Umbilical cord (tissue), 2 donors: ENCODE results near the gene LARGE1. TPM values are rescaled to one million over a fixed set of nuclear protein-coding genes. Genes with fewer than 3 reads are reported as not detected.
A peak's percentile ranks its signal among the peaks of the same experiment; 100 is the strongest.

Source experiments
- DNase-seq: peaks from one replicate; pipeline ENCODE4 v3.0.0-alpha.2; 2015; ENCODE audit warnings: low spot score
- total RNA-seq: library from RNA; depleted of rRNA; stranded (reverse); fragments of >200 nt; gene quantifications from one replicate; pipeline ENCODE4 v1.2.3, GENCODE V29; 2014; ENCODE audit warnings: low replicate concordance; ENCODE audit not compliant: insufficient read depth

LARGE1 gene
- total RNA-seq, 1 donor from 2014 or later: 32.5 TPM

DNA sequence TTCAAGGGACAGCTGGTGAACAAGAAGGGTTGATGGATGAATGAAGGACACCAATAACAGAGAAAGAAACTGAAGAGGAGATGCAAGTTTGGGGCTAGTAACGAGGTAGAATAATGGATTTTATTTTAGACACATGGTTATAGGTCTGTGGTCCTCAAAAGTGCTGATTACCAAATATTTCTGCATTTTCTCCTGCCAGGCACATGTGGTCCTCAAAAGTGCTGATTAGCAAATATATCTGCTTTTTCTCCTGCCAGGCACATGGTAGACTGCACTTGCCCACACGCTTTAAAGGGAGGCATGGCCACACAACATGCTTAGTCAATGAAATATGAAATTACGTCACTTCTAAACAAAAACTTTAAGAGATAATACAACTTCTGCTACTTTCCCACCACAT, 489.0 kb downstream of the LARGE1 start:
- no peak for DNase-seq

DNA sequence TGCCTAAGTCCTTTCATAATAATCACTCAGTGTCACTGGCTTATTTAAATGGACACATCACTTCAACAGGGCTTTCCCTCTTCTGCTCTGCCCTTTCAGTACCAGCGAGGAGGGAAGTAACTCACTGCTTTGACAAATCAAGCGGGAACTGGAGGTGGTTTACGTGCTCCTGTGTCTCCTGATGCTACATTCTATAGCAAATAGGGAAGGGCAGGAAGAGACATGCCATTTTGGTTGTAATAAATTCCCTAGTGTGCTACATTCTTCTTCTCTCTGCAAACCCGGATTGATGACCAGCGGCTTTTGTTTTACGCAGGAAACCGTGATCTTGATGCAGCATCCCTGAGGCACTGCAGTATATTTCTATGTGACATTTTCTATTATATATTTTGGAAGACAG, 491.0 kb downstream of the LARGE1 start:
- DNase-seq: peak; percentile 32

DNA sequence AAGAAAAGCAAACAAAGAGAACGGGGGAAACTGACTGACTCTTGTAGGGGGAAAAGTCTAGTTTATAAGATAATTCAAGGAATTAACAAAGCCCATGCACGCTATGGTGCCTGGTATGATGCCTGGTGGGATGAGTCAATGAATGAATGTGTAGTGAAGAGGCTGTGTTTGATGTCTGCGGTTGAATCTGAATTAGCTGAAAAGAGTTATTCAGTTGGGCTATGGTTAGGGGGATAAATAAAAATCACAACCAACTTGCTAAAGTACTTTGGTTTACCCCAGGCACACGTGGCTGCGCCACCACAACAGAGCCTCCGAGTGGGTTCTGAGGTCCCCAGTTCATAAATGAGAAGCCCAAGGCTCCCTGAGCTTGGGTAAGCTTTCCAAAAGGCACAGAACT, 492.8 kb downstream of the LARGE1 start:
- no peak for DNase-seq

DNA sequence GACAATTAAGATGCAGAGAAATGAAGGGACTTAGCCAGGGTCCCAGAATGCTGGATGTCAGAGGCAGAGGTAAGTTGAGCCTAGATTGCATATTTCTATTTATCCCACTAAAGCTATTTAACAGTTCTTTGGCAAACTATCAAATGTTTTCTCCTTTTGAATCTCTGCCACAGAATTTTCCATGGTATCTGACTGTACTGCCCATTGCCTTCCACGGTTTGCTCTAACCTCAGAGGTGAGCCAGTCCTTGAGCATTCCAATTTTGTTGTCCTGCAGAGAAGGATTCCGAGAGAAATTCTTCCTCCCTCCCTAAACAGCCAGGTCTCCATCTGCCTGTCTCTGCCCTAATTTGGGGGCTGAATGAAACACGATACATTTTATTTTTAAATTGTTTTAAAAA, 493.8 kb downstream of the LARGE1 start:
- peak; percentile 12 for DNase-seq

DNA sequence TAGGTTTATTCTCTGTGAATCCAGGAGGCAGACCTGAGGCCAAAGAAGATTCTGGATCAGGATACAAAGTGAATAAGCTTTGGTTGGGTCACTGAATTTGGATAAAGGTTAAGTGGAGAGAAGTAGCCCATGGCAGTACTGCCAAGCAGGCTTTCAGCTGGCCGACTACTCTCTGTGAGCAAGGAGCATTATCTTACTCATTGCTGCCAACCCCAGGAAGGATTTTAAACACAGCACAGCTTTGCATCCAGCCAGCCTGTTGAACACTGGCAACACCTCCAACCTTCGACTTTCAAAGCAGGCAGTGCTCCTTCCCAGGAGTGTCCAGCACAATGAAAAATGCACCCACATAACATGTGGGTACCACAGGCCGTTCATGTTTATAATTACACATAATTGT, 498.4 kb downstream of the LARGE1 start:
- no peak for DNase-seq

DNA sequence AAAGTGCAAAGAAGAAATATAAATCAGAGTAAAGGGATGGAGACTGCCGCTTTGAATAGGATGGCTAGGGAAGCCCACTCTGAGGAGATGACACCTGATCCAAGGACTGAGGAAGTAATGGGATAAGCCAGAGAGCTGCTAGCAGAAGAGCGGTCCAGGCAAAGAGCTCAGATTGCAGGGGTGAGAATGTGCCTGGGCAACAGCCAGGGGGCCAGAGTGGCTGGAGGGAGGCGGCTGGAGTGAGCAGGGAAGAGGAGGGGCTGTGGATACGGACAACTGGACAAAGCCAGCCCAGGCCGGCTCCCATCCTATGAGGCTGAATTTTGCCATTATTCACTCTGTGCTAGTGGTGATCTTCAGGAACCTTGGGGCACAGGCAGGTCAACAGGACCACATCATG, 501.8 kb downstream of the LARGE1 start:
- DNase-seq: no peak

DNA sequence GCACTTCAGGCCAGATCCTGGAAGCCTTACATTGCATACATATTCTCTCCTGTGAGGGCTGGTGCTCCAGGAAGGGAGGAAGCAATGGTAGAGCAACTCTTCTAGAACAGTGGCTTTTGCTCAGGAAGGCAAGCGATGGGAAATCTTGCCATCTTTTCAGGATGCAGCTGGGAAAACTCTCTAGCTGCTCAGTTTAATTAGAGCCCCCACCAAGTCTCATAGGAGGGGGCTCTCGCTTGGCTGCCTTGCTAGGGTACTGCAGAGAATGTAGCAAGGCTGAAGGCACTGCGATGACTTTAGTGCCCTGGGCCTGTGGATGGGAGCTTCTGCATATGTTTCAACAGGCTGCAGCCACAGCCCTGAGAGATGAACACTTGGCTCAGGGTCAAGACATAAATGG, 504.9 kb downstream of the LARGE1 start:
- no peak for DNase-seq

DNA sequence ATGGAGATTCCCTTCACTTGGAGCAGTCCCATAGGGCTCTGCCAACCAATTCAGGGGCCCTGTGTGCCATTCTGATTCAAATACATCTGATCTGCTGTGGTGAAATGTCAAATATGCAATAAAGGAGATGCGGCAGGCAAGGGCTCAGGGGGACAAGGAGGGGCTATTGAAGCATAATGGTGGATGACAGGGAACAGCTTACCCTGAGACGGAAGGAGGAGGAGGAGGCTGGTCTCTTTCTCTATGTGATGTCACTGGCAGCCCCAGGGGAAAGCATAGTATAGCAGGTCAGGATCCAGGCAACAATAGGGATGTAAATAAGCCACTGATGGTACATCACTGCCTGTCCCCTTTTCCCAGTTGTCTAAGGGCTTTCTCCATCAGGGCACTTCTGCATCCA, 511.2 kb downstream of the LARGE1 start:
- DNase-seq: no peak

DNA sequence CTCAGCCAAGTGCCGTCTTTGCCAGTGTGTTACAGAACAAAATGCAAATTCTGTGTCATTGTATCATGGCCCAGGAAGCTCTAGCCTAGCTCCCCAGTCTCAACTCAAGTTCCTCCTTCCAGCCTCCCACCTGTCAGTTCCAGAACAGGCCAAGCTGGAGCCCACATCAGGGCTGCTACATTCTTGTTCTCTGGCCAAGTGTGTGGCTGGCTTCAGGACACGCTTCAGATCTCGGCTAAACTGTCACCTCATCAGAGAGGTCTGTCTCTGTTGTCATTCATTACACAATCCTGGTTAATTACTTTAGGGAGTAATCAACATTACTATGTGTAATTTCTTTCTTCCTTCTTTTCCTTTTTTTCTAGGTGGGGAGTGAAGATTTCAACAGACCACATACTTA, 515.1 kb downstream of the LARGE1 start:
- no peak for DNase-seq

DNA sequence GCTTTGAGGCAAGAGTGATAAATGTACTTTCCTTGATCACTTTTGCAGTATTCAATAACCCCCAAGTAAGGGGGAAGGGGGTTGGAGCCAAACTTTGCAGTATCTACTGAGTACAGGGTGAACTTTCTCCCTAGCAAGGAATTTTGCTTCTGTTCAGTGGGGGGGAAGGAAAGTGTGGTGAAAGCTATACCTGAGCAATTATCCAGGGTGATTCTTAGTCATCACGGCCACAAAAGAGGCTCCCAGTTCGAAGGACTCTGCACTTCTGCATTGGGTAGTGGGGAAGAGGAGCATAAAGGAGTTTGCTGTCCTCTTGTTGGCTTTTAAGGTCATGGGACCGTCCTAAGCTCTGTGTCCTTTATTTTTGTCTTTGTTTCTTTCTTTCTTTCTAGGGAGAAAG, 515.6 kb downstream of the LARGE1 start:
- no peak for DNase-seq

DNA sequence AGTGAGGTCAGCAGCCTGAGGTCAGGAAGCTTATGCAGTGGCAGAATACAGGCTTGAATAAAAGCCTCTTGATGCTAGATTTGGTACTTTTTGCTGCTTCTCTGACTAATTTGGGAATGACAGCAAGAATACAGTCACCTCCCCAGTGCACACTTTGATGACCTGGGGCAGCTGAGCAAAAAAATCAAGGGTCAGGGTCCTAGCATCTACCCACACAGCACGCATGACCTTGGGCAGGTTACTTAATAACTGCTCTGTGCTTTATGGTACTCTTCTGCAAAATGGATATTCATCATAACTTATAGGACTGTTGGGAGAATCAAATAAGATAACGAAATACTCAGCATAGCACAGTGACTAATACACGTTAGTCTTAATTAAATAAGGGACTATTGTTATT, 518.0 kb downstream of the LARGE1 start:
- DNase-seq: no peak

DNA sequence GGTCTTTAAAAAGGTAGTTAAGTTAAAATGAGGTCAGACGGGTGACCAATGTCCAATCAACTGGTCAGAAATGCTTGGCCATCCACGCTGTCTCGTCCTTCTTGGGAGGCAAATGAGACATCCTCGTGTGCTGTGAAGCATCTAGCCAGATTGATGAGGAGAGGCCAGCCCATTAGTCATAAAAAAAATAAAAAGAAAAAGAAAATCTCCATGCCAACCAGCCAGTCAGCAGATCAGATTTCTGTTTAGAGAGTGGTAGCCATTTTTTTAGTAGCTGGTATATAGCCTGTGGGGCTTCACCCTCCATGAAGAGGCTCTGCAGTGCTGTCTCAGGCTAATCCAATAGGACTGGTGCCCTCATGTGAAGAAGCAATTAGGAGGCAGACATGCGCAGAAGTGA, 519.0 kb downstream of the LARGE1 start:
- no peak for DNase-seq

DNA sequence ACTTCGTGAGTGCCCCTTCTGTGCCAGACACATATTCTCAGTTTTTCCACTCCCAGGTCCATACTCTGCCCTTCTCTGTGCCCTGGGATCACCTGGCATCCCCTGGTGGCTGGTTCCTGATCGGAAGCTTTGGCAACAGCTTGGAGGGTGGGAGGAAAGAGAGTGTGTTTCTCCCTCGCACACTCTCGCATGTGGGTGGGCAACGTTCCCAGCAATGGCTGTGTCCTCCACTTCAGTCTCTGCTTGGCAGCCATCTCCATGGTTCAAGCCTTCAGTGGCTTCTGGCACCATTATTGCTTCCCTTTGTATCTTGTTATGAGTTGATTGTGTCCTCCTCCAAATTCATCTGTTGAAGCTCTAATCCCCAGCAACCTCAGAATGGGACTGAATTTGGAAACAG, 519.4 kb downstream of the LARGE1 start:
- DNase-seq: no peak

DNA sequence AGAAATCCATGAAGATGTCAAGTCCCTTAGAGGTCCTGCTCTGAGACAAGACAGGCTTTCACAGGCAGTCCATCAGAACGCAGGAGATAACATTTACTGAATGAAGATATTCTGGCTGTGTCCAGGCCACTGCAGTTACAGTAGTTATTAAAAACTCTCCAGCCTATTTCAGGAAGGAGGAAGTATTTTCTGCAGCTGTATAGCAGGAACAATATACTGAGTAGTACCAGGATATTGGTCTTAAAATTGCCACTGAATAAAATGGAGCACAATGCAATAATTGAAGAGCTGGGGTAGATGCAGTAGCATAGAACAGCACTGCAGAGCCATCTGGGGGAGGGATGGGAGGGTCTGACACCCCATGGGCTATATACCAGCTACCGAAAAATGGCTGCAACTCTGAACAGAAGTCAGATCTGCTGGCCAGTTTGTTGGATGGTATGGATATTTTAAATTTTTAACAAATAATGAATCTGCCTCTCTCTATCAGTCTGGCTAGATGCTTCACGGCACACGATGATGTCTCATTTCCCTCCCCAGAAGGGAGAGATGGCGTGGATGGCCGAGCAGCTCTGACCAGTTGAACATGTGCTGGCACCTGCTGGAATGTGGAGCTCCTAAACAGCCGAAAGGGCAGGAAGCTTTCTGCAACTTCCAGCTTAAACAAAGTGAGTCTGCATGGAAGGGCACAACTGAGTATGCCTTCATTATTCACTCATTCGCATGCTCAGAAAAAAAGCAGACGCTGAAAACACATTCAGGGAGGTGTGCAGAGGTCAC, 520.0 kb downstream of the LARGE1 start:
- DNase-seq: no peak

DNA sequence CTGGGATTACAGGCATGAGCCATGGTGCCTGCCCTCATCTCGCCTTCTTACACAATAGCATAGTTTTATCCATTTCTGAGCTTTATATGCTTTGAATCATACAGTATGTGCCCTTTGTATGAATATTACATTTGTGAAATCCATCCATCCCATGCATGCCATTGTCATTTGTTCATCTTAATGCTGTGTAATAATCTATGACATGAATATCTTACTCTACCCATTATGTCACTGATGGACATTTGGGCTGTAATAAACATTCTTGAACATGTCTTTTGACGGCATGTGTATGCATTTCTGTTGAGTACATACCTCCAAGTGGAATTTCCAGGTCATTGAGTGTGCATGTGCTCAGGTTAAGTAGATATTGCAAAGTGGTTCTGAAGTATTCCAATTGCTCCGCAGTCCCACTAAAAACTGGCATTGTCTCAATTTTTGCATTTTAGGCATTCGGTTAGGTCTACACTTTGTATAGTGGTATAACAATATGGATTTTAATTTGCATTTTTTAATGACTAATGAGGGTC, 522.8 kb downstream of the LARGE1 start:
- DNase-seq: no peak

DNA sequence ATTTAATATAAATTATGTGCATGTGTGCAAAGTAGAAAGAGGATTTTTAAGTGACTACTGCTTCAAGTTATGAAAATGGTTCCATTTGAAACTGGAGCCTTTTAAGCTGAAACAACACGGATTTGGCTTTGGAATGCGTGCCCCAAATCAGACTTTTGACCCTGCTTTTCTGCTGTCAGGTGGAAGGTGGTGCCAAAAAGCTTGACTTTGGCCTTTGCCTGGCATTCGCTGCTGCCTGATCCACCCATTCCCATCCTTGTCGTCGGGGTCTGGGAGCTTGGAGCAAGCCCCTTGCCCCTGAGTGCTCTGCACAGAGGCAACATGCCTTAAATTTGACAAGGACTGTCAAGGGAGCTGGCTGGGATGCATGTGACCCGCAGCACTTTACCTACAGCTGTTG, 526.8 kb downstream of the LARGE1 start:
- DNase-seq: no peak

DNA sequence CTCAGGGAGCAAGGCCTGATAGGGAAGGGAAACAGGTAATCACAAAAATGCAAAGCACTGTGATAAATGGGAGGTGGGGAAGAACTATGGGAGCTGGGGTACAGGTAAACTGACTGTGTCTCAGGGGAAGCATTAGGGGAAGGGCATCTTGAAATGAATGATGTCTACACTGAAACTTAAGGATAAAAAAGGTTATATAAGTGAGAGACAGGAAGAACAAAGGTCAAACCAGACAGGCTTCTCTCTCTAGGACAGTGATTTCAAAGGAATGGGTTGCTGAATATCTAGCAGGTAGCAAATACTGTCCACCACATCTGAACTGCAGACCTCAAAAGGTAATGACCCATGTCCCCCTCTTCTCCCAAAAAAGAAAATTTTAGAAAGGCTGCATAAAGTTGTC, 529.0 kb downstream of the LARGE1 start:
- no peak for DNase-seq

DNA sequence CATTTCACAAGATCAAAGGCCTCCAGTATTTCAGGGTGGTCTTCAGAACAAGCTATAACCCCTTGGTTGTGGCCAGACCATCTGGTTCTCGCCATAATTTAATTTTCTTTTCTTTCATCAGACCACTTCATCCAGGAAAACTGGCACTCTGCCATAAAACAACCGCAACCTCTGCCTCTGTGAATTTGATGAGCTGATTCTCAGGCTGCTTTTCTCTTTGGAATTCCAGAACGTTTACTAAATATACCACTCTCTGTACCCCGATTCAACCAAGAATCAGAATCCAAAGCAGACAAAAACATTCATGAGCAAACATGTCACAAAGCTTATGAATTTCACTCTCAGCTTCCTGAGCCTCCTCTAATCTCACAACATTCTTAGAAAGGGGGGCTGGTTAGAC, 530.3 kb downstream of the LARGE1 start:
- DNase-seq: no peak

DNA sequence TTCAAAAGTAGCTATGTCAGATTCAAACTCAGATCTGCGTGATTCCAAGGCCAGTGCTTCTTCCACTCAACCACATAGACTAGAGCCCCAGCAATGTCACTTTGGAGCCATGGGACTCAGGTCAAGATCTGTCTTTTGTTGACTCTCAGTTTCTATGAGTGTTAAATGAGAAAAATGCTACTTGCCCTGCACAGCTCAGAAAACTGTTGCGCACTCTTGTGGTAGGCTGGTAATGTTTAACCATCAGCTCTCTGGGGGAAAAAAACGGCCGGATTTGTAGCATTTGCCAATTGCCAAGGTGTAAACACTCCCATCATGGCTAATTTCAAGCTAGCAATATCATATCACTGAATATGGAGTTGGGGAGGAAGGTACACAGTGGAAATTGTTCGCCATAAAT, 534.0 kb downstream of the LARGE1 start:
- no peak for DNase-seq

DNA sequence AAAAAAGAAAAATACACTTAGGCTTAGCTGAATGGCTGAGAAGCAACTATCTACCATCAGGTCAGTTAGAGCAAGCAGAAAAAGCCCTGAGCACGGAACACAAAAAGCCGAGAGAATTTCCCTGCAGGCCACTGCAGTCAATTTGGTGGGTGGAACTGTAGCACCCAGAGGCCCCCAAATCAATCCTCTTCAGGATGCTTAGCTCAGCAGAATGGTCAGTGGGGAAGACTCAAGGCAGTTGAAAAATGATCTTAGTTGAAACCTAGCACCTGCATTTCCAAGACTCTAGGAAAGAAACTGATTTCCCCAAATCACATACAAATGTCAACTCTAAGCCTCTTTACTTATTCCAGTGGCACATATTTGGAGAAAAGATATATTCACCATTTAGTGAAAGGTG, 534.7 kb downstream of the LARGE1 start:
- DNase-seq: no peak

DNA sequence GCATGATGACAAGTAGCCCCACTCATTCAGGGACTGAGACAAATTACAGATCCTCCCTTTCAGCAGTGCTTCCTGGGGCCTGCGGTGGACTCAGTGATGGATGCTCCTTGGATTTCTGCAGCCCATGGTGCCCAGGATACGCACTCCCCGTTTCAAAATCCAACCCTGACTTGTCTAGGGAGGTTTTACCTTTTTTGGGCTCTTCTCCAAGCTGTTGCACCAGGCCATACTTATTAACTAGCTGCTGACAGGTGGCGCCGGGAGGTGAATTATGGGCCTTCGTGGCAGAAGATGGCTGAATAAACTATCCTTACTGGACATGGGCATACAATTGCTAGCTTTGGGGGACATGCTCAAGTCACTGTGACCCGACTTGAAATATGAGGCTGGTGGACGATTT, 537.8 kb downstream of the LARGE1 start:
- no peak for DNase-seq

DNA sequence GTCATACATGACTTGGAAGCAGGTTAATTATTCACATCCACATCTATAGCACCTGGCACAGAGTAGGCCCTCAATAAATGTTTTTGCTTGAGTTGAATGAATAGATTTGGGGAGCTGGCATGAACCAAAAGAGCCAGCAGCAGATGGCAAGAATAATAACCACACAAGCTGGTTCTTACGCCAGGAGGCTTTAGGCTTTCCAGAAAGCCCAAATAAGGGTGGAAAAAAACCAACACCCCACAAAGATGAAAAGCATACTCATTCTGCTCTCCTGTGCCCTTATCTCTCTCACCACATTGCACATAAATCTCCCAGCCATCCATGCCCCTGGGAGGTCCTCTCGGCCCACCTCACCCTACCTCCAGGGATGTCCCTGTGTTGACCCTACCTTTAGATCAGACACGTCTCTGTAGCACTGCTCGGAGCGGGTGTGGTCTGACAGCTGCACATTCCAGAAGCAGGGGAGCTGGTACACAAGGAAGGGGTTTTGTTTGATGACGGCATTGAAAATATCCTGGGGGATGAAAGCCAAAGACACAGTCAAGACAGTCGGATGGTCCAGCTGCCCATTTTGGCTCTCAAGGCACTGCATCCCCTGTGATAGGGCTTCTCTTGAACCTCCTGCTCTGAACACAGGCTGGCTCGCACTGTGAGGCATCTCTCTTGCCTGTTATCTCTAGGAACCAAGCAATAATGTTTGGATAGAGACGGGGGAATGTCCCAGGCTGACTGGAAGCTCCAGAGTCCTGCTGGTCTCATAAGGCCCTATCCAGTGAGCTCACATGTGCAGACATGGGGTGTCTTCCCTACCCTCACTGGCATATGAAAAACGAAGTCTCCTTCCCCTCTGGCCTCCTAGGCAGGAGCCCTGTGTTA, 538.5 kb downstream of the LARGE1 start:
- DNase-seq: peak; percentile 69
